Loucy (cell line): ENCODE results near the gene HSBP1L1.

Experiments used
- EZH2phosphoT487 ChIP-seq: fragments of 200-600 bp; IDR thresholded peaks from 2 replicates; pipeline ENCODE4 v1.6.1; 2018; ENCODE audit warnings: antibody characterized with exemption, mild to moderate bottlenecking, moderate library complexity, borderline replicate concordance
- TF ChIP-seq, protein P1 (sequence below): fragments of 200-600 bp; sonication (generic); conservative IDR thresholded peaks from 2 replicates; pipeline ENCODE4 v1.5.1; 2014; ENCODE audit warnings: mild to moderate bottlenecking, antibody characterized with exemption, low read length

- TF ChIP-seq, protein P1, sequence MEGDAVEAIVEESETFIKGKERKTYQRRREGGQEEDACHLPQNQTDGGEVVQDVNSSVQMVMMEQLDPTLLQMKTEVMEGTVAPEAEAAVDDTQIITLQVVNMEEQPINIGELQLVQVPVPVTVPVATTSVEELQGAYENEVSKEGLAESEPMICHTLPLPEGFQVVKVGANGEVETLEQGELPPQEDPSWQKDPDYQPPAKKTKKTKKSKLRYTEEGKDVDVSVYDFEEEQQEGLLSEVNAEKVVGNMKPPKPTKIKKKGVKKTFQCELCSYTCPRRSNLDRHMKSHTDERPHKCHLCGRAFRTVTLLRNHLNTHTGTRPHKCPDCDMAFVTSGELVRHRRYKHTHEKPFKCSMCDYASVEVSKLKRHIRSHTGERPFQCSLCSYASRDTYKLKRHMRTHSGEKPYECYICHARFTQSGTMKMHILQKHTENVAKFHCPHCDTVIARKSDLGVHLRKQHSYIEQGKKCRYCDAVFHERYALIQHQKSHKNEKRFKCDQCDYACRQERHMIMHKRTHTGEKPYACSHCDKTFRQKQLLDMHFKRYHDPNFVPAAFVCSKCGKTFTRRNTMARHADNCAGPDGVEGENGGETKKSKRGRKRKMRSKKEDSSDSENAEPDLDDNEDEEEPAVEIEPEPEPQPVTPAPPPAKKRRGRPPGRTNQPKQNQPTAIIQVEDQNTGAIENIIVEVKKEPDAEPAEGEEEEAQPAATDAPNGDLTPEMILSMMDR: no peak
- TF ChIP-seq EZH2phosphoT487: no peak
These were observed 22.2 kb upstream of the HSBP1L1 start for GRCh38 chr18:79942211-79942610.
